ENCODE data around the gene MAP4K1. TPM values are rescaled to one million over a fixed set of nuclear protein-coding genes. Genes with fewer than 3 reads are reported as not detected.
"Not testable (repeated sequence)": the region's sequence is repeated elsewhere in the genome, so short reads cannot be mapped to it uniquely, and the experiment has no call there.

Gene MAP4K1
- total RNA-seq, 1 donor from 2014 or later: 11.4 TPM

DNA sequence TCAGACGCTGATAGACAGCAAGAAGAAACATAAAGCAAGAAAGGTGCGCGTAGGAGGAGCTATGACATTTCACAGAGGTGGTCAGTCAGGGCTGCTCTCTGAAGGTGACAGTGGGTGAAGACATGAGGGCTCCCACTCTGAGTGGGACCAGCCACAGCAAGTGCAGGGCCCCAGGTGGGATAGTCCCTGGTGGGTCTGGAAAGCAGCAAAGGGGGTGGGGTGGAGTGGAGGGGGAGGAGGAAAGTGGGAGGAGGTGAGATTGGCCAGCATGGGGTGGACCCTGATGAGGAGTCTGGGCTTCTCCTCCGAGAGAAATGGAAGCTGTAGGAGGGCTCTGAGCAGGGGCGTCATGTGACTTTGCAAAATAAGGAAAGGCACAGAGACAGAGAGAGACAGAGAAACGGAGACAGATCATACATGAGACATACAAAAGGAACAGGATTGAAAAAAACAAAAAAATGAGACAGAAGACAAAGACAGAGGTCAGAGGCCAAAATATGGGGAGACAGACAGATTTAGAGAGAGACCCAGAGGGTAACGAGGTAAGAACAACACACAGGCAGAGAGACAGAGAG is 2.7 kb downstream of the MAP4K1 start:
- no peak for DNase-seq
- no peak for ATAC-seq
- Histone ChIP-seq H3K4me3 (no peak overlapping the region), H3K9me3 (no peaks in the 10 kb centered on the region), H3K4me1 (peaks cover 17% of the 10 kb centered on the region), H3K27ac (no peak overlapping the region), H3K36me3 (peaks cover 5% of the 10 kb centered on the region), H3K27me3 (ENCODE audit: low read depth) (no peaks in the 10 kb centered on the region)
- TF ChIP-seq, protein P1, sequence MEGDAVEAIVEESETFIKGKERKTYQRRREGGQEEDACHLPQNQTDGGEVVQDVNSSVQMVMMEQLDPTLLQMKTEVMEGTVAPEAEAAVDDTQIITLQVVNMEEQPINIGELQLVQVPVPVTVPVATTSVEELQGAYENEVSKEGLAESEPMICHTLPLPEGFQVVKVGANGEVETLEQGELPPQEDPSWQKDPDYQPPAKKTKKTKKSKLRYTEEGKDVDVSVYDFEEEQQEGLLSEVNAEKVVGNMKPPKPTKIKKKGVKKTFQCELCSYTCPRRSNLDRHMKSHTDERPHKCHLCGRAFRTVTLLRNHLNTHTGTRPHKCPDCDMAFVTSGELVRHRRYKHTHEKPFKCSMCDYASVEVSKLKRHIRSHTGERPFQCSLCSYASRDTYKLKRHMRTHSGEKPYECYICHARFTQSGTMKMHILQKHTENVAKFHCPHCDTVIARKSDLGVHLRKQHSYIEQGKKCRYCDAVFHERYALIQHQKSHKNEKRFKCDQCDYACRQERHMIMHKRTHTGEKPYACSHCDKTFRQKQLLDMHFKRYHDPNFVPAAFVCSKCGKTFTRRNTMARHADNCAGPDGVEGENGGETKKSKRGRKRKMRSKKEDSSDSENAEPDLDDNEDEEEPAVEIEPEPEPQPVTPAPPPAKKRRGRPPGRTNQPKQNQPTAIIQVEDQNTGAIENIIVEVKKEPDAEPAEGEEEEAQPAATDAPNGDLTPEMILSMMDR (IDR thresholded peaks at IDR 0.05): no peak
- intact Hi-C loops (cut with DNase I): no loop called here

DNA sequence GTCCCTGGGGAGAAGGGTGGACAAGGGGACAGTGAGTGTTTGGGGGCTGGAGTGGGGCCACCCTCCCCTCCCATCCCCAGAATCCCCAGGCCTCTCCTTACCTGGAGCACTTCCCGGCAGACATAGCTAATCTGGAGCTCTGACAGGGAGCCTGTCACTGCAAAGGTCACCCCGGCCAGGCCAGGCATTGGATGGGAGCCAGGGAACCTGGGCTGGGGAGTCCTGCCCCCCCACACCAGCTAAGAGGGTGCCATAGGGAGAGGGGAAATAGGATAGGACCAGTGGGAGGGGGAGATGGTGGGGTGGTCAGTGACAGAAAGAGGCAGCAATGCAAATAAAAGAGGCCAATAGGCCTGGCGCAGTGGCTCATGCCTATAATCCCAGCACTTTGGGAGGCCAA is 3.5 kb downstream of the MAP4K1 start:
- intact Hi-C loops (cut with DNase I): no loop called here

DNA sequence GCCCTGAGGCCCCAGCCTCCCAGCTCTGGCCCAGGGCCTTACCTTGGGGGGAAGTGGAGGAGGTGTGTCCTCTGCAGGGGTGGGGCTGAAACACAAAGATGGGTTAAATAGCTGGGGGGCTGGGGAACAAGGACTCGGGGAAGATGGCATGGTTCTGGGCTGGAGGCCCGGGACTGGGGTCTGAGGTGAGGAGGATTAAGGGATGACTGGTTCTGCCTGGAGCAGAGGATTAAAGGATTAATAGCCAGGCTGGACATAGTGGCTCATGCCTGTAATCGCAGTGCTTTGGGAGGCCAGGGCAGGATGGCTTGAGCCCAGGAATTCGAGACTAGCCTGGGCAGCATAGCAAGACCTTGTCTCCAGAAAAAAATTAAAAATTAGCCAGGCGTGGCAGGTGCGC is 11.6 kb downstream of the MAP4K1 start:
- H3K4me3 ChIP-seq: no peak overlapping the region
- H3K27ac ChIP-seq: no peak overlapping the region
- ATAC-seq: no peak
- no peaks in the 10 kb centered on the region for H3K36me3 ChIP-seq
- intact Hi-C loops (cut with DNase I): no loop called here
- no peak for DNase-seq
- H3K27me3 ChIP-seq (ENCODE audit: low read depth): no peaks in the 10 kb centered on the region
- no peaks in the 10 kb centered on the region for H3K4me1 ChIP-seq
- H3K9me3 ChIP-seq: no peaks in the 10 kb centered on the region
- TF ChIP-seq, protein P1 (IDR thresholded peaks at IDR 0.05): no peak

More for the DNA sequence above, 3.5 kb downstream of the MAP4K1 start:
- no peak overlapping the region for H3K27ac ChIP-seq
- DNase-seq (no peak), ATAC-seq (no peak)
- TF ChIP-seq, protein P1 (IDR thresholded peaks at IDR 0.05): no peak
- no peaks in the 10 kb centered on the region for H3K9me3 ChIP-seq
- H3K27me3 ChIP-seq (ENCODE audit: low read depth): no peaks in the 10 kb centered on the region
- H3K36me3 ChIP-seq: peaks cover 5% of the 10 kb centered on the region
- no peak overlapping the region for H3K4me3 ChIP-seq
- H3K4me1 ChIP-seq: peaks cover 10% of the 10 kb centered on the region

DNA sequence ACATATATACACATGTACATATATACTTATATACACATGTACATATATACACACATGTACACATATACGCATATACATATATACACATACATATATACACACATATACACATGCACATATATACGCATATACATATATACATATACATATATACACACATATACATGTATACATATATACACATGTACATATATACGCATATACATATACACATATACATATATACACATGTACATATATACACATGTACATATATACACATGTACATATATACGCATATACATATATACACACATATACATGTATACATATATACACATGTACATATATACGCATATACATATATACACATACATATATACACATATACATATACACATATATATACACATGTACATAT is 14.9 kb downstream of the MAP4K1 start:
- H3K4me3 ChIP-seq; H3K4me1 ChIP-seq; H3K9me3 ChIP-seq; H3K27ac ChIP-seq; H3K27me3 ChIP-seq (ENCODE audit: low read depth); DNase-seq; intact Hi-C loops (cut with DNase I); H3K36me3 ChIP-seq; ATAC-seq: not testable (repeated sequence)

DNA sequence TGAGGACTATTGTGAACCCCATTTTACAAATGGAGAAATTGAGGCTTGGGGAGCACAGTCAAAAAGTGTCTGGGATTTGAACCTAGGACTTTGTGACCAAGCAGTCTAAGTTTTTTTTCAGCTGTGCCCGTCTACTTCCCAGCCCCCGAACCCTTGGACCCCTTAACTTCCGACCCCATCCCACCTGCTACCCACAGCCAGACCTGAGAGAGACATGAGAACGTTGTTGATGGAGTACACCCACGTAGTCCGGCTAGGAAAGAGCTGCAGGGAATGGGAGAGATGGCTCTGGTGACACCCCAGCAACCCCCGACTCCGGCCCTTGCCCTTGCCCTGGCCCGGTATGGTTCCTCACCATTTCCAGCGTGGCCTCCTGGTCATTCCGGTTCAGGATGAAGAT is 18.0 kb downstream of the MAP4K1 start:
- H3K4me3 ChIP-seq: no peak overlapping the region
- H3K36me3 ChIP-seq: no peaks in the 10 kb centered on the region
- H3K4me1 ChIP-seq: no peaks in the 10 kb centered on the region
- DNase-seq (no peak), ATAC-seq (no peak)
- TF ChIP-seq, protein P1 (IDR thresholded peaks at IDR 0.05): no peak
- H3K27ac ChIP-seq: no peak overlapping the region
- intact Hi-C loops (cut with DNase I): no loop called here
- no peaks in the 10 kb centered on the region for H3K27me3 ChIP-seq (ENCODE audit: low read depth)
- H3K9me3 ChIP-seq: no peaks in the 10 kb centered on the region

DNA sequence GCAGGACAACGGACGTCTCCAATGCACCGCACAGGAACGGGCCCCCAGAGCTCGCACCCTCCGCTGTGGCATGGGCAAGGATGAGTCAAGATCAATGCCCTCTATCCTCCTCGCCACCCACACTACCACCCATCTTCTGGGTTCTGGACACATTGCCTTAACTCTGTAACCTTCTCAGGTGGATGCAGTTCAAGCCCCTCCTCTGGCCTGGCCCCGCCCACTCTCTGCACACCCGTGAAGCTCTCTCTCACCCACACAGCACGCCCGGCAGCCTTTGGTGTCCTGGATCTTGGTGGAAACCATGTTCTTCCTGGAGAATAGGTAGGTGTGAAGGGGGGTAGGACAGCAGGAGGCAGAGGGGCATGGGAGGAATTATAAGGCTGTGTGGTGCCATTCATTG is 20.7 kb downstream of the MAP4K1 start:
- Histone ChIP-seq H3K27me3 (ENCODE audit: low read depth) (peaks cover 4% of the 10 kb centered on the region), H3K4me3 (no peak overlapping the region), H3K4me1 (no peaks in the 10 kb centered on the region), H3K36me3 (no peaks in the 10 kb centered on the region), H3K27ac (no peak overlapping the region), H3K9me3 (no peaks in the 10 kb centered on the region)
- TF ChIP-seq, protein P1 (IDR thresholded peaks at IDR 0.05): no peak
- DNase-seq: no peak
- intact Hi-C loops (cut with DNase I): no loop called here
- ATAC-seq: no peak
